MCF 10A (cell line): ENCODE measurements around the gene KY. TPM values are rescaled to one million over a fixed set of nuclear protein-coding genes. Genes with fewer than 3 reads are reported as not detected.
"Not testable (repeated sequence)": the region's sequence is repeated elsewhere in the genome, so short reads cannot be mapped to it uniquely, and the experiment has no call there.

Experiments used
- BruUV-seq: library from RNA; stranded (reverse); fragments of 400-500 nt; replicated peaks from 2 replicates; lab custom pipeline; 2021; lab: Mats Ljungman, UMichigan
- CTCF ChIA-PET: fragments of 300-600 bp; sonication (Branson Sonifier 250); formaldehyde crosslinking; extraction: SDS; loops from one replicate; lab custom pipeline; 2021; ENCODE audit warnings: antibody characterized with exemption, inconsistent platforms; lab: Yijun Ruan, JAX
- POLR2A ChIA-PET: fragments of 300-600, 350-650 bp; sonication (Branson Sonifier 250); formaldehyde crosslinking; extraction: SDS; loops from one replicate; lab custom pipeline; 2020; ENCODE audit warnings: antibody characterized with exemption, inconsistent platforms; lab: Yijun Ruan, JAX
- DNase-seq: peaks from one replicate; pipeline ENCODE4 v3.0.0-alpha.2; 2018; ENCODE audit not compliant: unreplicated experiment
- H3K27ac Mint-ChIP-seq: one replicate; pipeline ENCODE4 v1.8.0; 2022; ENCODE audit warnings: mild to moderate bottlenecking, low read depth, mixed read lengths; ENCODE audit not compliant: unreplicated experiment
- H3K27me3 Mint-ChIP-seq: one replicate; pipeline ENCODE4 v1.8.0; 2022; ENCODE audit warnings: mixed read lengths; ENCODE audit not compliant: insufficient read depth, unreplicated experiment
- H3K36me3 Mint-ChIP-seq: one replicate; pipeline ENCODE4 v1.8.0; 2022; ENCODE audit warnings: mild to moderate bottlenecking, moderate library complexity, mixed read lengths; ENCODE audit not compliant: insufficient read depth, unreplicated experiment
- H3K4me1 Mint-ChIP-seq: one replicate; pipeline ENCODE4 v1.8.0; 2022; ENCODE audit warnings: mixed read lengths; ENCODE audit not compliant: insufficient read depth, unreplicated experiment
- H3K4me3 Mint-ChIP-seq: one replicate; pipeline ENCODE4 v1.8.0; 2022; ENCODE audit warnings: mild to moderate bottlenecking, moderate library complexity, mixed read lengths; ENCODE audit not compliant: unreplicated experiment
- H3K9me3 Mint-ChIP-seq: one replicate; pipeline ENCODE4 v1.8.0; 2022; ENCODE audit warnings: mixed read lengths; ENCODE audit not compliant: unreplicated experiment
- CTCF ChIP-seq: fragments of 200-600 bp; IDR thresholded peaks from one replicate; pipeline ENCODE4 v1.8.0; 2022; ENCODE audit warnings: antibody characterized with exemption, mild to moderate bottlenecking; ENCODE audit not compliant: unreplicated experiment
- intact Hi-C: fragments of 100-400 bp; cut with micrococcal nuclease; formaldehyde crosslinking; loops from 2 replicates; pipeline ENCODE4 v1.14.1; 2022
- total RNA-seq: library from RNA; stranded (reverse); gene quantifications from 2 replicates; pipeline ENCODE4 v1.2.3, GENCODE V29; 2022

The KY gene
- total RNA-seq, 1 experiment from 2014 or later: not detected

GRCh38 chr3:134590766-134591165 is 60.1 kb downstream of the KY start:
- Mint-ChIP-seq H3K27me3 (peaks cover under 1% of the 10 kb centered on the region), H3K9me3 (no peaks in the 10 kb centered on the region), H3K4me3 (no peak overlapping the region), H3K4me1 (no peaks in the 10 kb centered on the region), H3K36me3 (peaks cover 6% of the 10 kb centered on the region), H3K27ac (no peak overlapping the region)
- intact Hi-C loops: no loop called here
- BruUV-seq: no TSS peak
- no peak for TF ChIP-seq CTCF
- CTCF ChIA-PET: interaction anchor here (0.7 to 3.9 kb wide), 3 partner anchors 10 to 1314 kb away, joined by 3 to 20 read pairs (median 3); partner anchors contain the start of gene EPHB1
- POLR2A ChIA-PET: no interaction called here
- no peak for DNase-seq

- H3K9me3 Mint-ChIP-seq: peaks cover 6% of the 10 kb centered on the region
- no peak overlapping the region for H3K4me3 Mint-ChIP-seq
- no peaks in the 10 kb centered on the region for H3K4me1 Mint-ChIP-seq
- BruUV-seq: no TSS peak
- POLR2A ChIA-PET: no interaction called here
- H3K36me3 Mint-ChIP-seq: no peaks in the 10 kb centered on the region
- H3K27ac Mint-ChIP-seq: no peak overlapping the region
- CTCF ChIA-PET: interaction anchor here (0.5 to 1.2 kb wide), 2 partner anchors 22 to 569 kb away, joined by 3 to 4 read pairs; no protein-coding TSS in a partner anchor
- DNase-seq: no peak
- TF ChIP-seq CTCF: no peak
- no peaks in the 10 kb centered on the region for H3K27me3 Mint-ChIP-seq
- intact Hi-C loops: no loop called here
Observed at GRCh38 chr3:134579141-134579665, 71.6 kb downstream of the KY start.

- BruUV-seq: no TSS peak
- ChIA-PET CTCF (no interaction called here), POLR2A (no interaction called here)
- no peak for TF ChIP-seq CTCF
- H3K9me3 Mint-ChIP-seq: peaks cover 7% of the 10 kb centered on the region
- no peaks in the 10 kb centered on the region for H3K27me3 Mint-ChIP-seq
- H3K27ac Mint-ChIP-seq: no peak overlapping the region
- H3K4me3 Mint-ChIP-seq: no peak overlapping the region
- intact Hi-C loops: no loop called here
- H3K4me1 Mint-ChIP-seq: no peaks in the 10 kb centered on the region
- DNase-seq: no peak
- H3K36me3 Mint-ChIP-seq: peaks cover 6% of the 10 kb centered on the region
Observed at GRCh38 chr3:134576831-134577230, 74.0 kb downstream of the KY start.

- Mint-ChIP-seq H3K9me3 (peaks cover 7% of the 10 kb centered on the region), H3K4me1 (no peaks in the 10 kb centered on the region), H3K36me3 (peaks cover 6% of the 10 kb centered on the region), H3K27ac (no peak overlapping the region), H3K4me3 (no peak overlapping the region), H3K27me3 (no peaks in the 10 kb centered on the region)
- CTCF ChIA-PET: no interaction called here
- POLR2A ChIA-PET: no interaction called here
- TF ChIP-seq CTCF: no peak
- DNase-seq: no peak
- intact Hi-C loops: no loop called here
- no TSS peak for BruUV-seq
Observed at GRCh38 chr3:134576426-134576825, 74.4 kb downstream of the KY start.

- BruUV-seq, H3K27ac Mint-ChIP-seq, H3K4me1 Mint-ChIP-seq, intact Hi-C loops, POLR2A ChIA-PET, H3K4me3 Mint-ChIP-seq, H3K27me3 Mint-ChIP-seq, DNase-seq: not testable (repeated sequence)
- CTCF ChIA-PET: interaction anchor here (0.6 kb wide), 1 partner anchor 1451 kb away, joined by 3 read pairs; no protein-coding TSS in a partner anchor
- H3K9me3 Mint-ChIP-seq: peaks cover 29% of the 10 kb centered on the region
- peaks cover 12% of the 10 kb centered on the region for H3K36me3 Mint-ChIP-seq
Observed at GRCh38 chr3:134569899-134570298, 80.9 kb downstream of the KY start.
